ENCODE measurements around the gene LRRK2. TPM values are rescaled to one million over a fixed set of nuclear protein-coding genes. Genes with fewer than 3 reads are reported as not detected.

LRRK2 gene
- total RNA-seq, 1 donor from 2014 or later = 0.26 TPM

DNA sequence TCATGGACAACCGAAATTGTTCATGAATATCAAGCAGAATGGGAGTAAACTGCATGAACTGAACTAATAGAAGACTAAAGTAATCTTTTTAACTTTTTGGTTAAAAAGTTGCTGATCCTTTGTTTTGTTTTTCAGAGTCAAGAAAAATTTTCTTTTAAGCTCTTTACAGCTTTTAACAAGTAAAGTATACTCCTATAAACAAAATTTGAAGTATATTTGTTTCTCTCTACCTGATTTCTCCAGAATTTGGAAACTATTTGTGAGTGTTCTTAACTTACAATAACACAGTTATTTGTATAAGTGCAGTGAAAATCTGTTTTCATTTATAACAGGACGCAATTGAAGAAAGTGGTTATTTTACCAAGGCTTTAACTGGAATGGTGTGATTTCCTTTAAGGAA, 12.2 kb upstream of the LRRK2 start:
- Mint-ChIP-seq H3K4me1 (ENCODE audit: unreplicated experiment) (no peaks in the 10 kb centered on the region), H3K9me3 (ENCODE audit: unreplicated experiment) (no peaks in the 10 kb centered on the region), H3K36me3 (ENCODE audit: low read depth, unreplicated experiment) (no peaks in the 10 kb centered on the region), H3K27ac (ENCODE audit: unreplicated experiment) (no peak overlapping the region), H3K27me3 (ENCODE audit: unreplicated experiment) (no peaks in the 10 kb centered on the region), H3K4me3 (ENCODE audit: unreplicated experiment) (no peak overlapping the region)
- no peak for DNase-seq (ENCODE audit: low spot score)
- TF ChIP-seq, protein P1, sequence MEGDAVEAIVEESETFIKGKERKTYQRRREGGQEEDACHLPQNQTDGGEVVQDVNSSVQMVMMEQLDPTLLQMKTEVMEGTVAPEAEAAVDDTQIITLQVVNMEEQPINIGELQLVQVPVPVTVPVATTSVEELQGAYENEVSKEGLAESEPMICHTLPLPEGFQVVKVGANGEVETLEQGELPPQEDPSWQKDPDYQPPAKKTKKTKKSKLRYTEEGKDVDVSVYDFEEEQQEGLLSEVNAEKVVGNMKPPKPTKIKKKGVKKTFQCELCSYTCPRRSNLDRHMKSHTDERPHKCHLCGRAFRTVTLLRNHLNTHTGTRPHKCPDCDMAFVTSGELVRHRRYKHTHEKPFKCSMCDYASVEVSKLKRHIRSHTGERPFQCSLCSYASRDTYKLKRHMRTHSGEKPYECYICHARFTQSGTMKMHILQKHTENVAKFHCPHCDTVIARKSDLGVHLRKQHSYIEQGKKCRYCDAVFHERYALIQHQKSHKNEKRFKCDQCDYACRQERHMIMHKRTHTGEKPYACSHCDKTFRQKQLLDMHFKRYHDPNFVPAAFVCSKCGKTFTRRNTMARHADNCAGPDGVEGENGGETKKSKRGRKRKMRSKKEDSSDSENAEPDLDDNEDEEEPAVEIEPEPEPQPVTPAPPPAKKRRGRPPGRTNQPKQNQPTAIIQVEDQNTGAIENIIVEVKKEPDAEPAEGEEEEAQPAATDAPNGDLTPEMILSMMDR (IDR thresholded peaks at IDR 0.05; ENCODE audit: unreplicated experiment) = no peak

DNA sequence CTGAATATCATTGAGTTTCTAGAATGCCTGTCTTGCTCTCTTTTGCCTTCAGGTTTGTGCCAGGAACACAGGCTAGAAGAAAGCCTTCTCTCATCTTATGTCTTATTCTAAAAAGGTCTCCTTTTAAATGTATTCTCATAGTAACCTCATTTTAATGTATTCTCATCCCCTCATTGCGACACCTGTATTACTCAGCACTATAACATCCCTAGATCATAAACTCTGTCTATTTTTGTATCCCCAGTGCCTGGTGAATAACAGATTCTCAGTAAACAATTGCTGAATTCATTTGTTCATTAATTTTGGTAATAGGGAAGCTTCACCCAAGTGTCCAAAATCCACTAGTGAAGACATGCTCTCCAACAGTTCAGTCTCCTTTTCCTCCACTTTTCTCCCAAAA, 8.8 kb upstream of the LRRK2 start:
- Mint-ChIP-seq H3K27me3 (ENCODE audit: unreplicated experiment) (no peaks in the 10 kb centered on the region), H3K27ac (ENCODE audit: unreplicated experiment) (no peak overlapping the region), H3K9me3 (ENCODE audit: unreplicated experiment) (no peaks in the 10 kb centered on the region), H3K4me3 (ENCODE audit: unreplicated experiment) (no peak overlapping the region), H3K4me1 (ENCODE audit: unreplicated experiment) (no peaks in the 10 kb centered on the region), H3K36me3 (ENCODE audit: low read depth, unreplicated experiment) (no peaks in the 10 kb centered on the region)
- TF ChIP-seq, protein P1 (IDR thresholded peaks at IDR 0.05; ENCODE audit: unreplicated experiment) = no peak
- no peak for DNase-seq (ENCODE audit: low spot score)

DNA sequence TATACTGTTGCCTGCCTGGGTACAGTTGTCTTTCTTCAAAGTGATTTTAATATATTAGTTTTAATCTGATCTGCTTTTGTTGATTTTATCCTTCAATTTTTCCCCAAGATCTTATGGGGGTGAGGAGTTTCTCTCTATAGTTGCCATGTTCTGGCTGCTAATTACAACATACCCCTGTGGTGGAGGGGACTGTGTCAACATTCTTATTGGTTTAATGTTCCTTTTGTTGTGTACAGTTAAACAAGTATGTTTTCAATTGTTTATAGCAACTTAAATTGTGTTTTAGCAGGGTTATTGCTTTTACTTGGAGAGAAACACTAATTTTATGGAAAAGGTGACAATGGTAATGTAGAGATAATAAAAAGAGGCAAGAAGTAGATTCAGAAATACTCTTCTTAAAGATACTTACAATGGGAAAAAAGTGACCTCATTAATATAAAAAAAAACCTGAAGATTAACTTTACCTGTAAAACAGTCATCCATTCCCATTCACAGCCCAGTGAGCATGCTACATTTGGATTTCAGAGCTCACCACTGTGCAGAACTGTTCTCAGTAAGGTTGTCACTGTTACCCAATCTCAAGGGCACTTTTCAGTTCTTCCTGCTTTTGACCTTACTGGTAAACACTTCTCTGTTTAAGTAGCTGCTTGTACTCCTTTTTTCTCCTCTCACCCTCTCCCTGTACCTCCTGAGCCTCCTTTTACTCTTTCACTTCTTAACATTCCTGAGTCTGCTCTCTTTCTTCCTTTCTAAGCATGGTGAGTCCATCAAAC, 8.1 kb upstream of the LRRK2 start:
- H3K36me3 Mint-ChIP-seq (ENCODE audit: low read depth, unreplicated experiment) = no peaks in the 10 kb centered on the region
- H3K27ac Mint-ChIP-seq (ENCODE audit: unreplicated experiment) = no peak overlapping the region
- TF ChIP-seq, protein P1 (IDR thresholded peaks at IDR 0.05; ENCODE audit: unreplicated experiment) = no peak
- no peaks in the 10 kb centered on the region for H3K9me3 Mint-ChIP-seq (ENCODE audit: unreplicated experiment)
- H3K4me1 Mint-ChIP-seq (ENCODE audit: unreplicated experiment) = no peaks in the 10 kb centered on the region
- DNase-seq (ENCODE audit: low spot score) = no peak
- H3K27me3 Mint-ChIP-seq (ENCODE audit: unreplicated experiment) = no peaks in the 10 kb centered on the region
- no peak overlapping the region for H3K4me3 Mint-ChIP-seq (ENCODE audit: unreplicated experiment)

DNA sequence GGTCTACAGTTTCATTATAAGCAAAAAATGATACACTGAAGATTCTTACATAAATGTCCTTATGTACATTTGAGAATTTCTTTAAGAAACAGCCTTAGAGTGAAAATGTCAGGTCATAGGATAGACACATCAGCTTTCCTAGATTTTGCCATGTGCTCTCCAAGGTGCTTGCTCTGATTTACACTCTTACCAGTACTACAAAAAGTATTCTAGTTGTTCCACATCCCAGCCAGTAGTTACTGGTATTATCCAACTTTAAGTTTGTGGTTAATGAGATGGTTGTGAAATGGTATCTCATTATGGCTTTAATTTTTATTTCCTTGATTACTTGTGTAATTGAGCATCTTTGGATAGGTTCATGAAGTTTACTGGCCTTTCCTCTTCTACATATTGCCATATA, 5.0 kb upstream of the LRRK2 start:
- TF ChIP-seq, protein P1 (IDR thresholded peaks at IDR 0.05; ENCODE audit: unreplicated experiment) = no peak
- no peak for DNase-seq (ENCODE audit: low spot score)
- H3K4me1 Mint-ChIP-seq (ENCODE audit: unreplicated experiment) = peaks cover 4% of the 10 kb centered on the region
- peaks cover 5% of the 10 kb centered on the region for H3K27me3 Mint-ChIP-seq (ENCODE audit: unreplicated experiment)
- H3K27ac Mint-ChIP-seq (ENCODE audit: unreplicated experiment) = no peak overlapping the region
- no peak overlapping the region for H3K4me3 Mint-ChIP-seq (ENCODE audit: unreplicated experiment)
- H3K9me3 Mint-ChIP-seq (ENCODE audit: unreplicated experiment) = no peaks in the 10 kb centered on the region
- no peaks in the 10 kb centered on the region for H3K36me3 Mint-ChIP-seq (ENCODE audit: low read depth, unreplicated experiment)

DNA sequence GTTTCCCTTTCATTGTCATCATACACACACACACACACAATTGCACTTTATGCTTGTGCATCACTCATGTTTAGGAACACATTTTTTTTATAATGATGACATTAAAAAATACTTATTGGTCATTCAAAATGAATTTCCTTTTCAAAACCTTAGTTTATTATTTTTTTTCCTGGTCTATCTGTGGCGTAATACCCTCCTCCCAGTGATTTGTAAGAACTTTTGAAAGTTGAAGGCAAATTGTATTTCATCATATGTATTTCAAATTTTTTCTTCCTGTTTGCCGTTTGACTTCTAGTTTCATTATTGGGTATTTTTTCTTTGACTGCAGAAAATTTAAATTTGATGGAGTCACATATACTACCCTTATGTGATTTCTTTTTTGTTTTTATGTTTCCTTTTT, 2.5 kb upstream of the LRRK2 start:
- peaks cover 5% of the 10 kb centered on the region for H3K27me3 Mint-ChIP-seq (ENCODE audit: unreplicated experiment)
- no peak for DNase-seq (ENCODE audit: low spot score)
- TF ChIP-seq, protein P1 (IDR thresholded peaks at IDR 0.05; ENCODE audit: unreplicated experiment) = no peak
- no peaks in the 10 kb centered on the region for H3K36me3 Mint-ChIP-seq (ENCODE audit: low read depth, unreplicated experiment)
- no peaks in the 10 kb centered on the region for H3K9me3 Mint-ChIP-seq (ENCODE audit: unreplicated experiment)
- H3K27ac Mint-ChIP-seq (ENCODE audit: unreplicated experiment) = no peak overlapping the region
- peaks cover 12% of the 10 kb centered on the region for H3K4me1 Mint-ChIP-seq (ENCODE audit: unreplicated experiment)
- H3K4me3 Mint-ChIP-seq (ENCODE audit: unreplicated experiment) = no peak overlapping the region

Measured in endothelial cell (in vitro differentiated cells).